Stimulated activated CD8-positive, alpha-beta memory T cell treated with anti-CD3 and anti-CD28 coated beads, Interleukin-7, amount 100 ng/mL, for 48 hours (primary cell): ENCODE results near the gene NR1I2.

ENCODE experiments used
- DNase-seq, 2 donors: peaks; one replicate each; pipeline ENCODE4 v3.0.0-alpha.2; 2020; ENCODE audit warnings: low read depth in 1 of 2; ENCODE audit errors: extremely low read depth in 1 of 2

NR1I2 gene

DNA sequence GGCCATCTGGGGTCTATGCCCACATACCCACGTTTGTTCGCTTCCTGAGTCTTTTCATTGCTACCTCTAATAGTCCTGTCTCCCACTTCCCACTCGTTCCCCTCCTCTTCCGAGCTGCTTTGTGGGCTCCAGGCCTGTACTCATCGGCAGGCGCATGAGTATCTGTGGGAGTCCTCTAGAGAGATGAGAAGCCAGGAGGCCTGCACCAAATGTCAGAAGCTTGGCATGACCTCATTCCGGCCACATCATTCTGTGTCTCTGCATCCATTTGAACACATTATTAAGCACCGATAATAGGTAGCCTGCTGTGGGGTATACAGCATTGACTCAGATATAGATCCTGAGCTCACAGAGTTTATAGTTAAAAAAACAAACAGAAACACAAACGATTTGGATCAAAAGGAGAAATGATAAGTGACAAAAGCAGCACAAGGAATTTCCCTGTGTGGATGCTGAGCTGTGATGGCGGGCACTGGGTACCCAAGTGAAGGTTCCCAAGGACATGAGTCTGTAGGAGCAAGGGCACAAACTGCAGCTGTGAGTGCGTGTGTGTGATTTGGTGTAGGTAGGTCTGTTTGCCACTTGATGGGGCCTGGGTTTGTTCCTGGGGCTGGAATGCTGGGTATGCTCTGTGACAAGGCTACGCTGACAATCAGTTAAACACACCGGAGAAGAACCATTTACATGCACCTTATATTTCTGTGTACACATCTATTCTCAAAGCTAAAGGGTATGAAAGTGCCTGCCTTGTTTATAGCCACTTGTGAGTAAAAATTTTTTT is 35.9 kb downstream of the NR1I2 start:
- no peak for DNase-seq

DNA sequence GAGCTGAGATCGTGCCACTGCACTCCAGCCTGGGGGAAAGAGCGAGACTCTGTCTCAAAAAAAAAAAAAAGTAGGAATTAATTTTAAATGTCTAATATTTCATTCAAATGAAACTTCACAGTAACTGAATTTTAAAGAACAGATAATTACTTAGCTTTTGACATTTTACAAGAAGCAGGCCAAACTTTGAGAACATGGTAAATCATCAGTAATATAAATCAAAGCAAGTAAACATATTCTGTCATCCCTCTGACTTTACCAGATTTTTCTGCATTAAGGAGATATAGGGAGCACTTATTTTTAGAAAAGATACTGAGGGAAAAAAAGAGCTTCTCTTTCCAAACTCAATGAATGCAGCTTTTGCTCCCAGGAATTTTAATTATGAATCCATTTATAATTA is 37.0 kb downstream of the NR1I2 start:
- no peak for DNase-seq

DNA sequence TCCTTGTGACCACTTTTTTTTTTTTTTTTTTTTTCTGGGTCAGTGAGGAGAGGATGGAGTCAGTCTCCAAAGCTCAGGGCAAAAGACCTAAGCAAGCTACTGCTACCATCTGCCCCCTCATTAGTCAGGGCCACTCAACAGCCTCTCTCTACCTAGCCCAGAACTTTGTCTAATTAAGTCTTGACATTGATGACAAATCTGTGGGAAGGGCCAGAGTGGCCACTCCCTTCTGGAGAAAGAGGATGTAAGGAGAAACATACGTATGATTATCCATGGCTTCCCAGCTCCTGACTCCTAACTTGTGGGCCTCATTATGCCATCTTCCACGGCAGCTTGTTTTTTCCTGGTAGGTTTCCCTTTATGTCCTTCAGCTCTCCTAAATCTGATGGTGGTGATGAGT is 37.9 kb downstream of the NR1I2 start:
- no peak for DNase-seq

DNA sequence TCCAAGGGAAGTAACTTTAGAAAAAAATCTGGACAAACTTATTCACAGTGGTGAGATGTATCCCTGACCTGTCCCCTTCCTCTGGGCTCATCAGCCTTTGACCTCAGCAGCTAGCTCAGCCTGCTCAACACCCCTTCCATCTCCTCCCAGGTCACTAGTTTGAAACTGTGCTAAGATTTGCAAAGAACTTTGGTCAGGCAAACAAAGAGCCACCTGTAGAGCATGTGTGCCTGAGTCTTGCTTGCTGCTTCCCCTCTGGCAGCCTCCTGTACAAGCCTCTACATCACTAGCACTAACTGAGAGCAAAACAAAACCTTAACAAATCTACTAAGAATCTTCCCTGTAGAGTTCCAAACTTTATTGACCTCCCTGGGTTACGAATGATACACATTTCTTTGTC is 43.9 kb downstream of the NR1I2 start:
- DNase-seq: no peak

DNA sequence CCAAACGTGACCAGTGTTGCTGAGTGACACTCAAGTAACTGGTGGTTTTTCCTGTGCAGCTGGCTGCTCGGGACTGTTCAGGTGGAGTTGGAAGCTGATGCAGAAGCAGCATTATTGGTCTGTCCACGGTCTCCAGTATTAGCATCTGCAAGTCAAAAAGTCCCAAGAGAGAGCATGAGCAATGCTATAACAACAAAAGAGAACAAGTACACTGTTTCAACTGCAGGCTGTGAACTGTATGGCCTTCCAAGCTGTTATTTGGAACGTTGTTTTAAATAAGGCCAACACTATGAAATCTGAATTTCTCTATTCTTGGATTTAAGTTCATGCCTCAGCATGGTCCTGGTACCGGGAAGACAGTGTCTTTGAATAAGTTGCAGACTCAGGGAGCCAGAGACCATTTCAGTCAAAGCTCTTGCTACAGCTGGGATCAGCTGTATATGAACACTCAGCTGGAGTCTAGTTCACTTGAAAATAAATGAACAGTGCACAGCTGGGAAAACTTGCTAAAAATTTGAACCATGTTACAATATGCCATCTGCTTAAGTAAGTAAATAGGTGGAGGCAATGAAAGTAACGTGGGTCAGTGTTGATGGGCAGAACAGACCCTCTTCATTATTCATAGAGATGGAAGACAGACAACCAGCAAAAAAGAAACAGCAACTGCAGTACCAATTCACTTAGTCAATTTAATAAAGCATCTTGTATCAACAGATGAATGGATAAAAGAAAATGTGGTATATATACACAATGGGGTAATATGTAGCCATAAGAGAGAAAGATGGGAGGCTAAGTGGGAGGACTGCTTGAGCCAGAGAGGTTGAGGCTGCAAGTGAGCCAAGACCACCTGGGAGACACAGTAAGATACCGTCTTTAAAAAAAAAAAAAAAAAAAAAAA is 45.1 kb downstream of the NR1I2 start:
- no peak for DNase-seq

DNA sequence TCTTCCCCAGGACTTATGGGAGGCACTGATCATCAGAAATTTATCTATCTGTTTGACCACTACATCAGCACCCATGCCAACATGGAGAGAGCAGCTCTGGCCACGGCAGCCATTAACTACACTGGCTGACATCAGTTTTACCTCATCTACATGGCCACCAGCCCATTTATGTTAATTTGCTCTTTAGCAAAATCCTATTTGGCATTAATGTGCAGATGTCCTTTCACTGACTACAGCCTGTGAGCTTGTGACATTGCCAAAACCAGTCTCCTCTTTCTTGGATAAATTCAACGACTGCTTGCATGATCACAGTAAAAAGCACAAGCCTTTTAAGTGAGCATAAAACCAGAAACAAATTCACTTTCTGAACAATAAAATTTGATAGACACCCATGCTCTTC is 47.5 kb downstream of the NR1I2 start:
- no peak for DNase-seq

DNA sequence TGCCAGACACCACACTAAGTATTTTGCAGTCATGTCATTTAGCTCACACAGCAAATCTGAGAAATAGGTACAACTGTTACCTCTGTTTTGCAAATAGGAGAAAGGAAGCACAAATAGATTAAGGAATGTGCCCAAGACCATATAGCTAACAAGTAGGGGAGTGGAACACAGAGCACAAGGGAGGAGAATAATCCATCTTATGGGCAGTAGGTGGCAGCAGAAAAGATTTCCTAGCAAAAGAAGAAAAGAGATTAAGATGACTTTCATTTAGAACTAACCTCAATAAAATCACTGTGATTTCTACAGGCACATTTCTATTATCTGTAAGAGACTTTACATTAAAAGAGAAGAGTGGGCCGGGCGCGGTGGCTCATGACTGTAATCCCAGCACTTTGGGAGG is 49.1 kb downstream of the NR1I2 start:
- no peak for DNase-seq

DNA sequence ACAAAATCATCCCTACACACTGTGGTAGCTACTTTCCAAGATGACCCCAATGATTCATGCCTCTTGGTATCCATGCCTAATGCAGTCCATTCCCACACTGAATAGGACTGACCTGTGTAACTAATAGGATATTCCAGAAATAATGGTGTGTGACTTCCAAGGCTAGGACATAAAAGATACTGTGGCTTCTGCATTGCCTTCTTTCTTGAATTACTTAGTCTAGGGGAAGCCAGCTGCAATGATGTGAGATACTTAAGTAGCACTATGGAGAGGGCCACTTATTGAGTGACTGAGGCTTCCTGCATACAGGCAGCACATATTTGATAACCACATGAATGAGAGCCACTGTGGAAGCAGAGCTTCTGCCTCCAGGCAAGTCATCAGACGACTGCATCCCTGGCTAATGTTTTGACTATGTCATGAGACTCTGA is 50.1 kb downstream of the NR1I2 start:
- no peak for DNase-seq

DNA sequence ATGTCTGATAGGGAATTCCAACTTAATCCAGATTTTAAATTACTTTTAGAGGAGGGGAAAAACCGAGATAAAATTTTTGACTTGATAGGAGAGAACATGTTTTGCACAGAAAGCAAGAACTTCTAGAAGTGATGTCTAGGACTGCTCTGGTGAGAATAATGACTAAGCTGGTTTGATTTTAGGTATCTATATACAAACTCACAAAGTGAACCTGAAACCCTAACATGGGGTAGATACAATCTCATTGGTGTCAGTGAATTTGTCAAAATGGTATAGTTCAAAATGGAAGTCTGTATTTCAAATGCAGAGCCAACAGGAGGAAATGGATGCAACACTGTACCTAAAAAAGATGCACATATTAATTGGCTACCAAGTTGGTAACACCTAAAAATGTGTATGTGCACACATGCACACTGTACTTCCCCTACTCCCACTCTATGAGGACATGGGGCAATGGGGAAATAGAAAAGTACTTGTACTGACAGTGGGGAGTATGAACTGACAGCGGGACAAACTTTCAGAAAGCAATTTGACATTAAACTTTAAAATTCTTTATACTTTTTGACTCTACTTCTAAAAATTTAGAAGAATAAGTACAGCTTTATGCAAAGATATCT is 53.0 kb downstream of the NR1I2 start:
- DNase-seq: no peak

DNA sequence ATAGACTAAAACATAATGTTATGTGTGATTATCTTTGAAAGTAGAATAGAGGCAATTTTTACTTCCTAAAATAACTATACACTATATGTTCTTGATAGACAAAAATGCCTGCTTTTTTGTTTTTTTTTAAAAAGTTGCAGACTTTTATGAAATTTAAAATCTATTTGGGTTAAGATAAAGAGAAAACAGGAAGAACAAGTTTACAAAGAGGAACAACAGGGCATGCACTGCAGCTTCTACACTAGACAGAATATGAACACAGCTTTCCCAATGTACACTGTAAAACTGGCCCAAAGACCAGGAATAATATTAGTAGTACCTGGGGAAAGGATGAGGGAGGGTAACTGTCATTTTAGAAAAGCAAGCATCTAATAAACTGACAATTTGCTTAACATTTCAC is 53.7 kb downstream of the NR1I2 start:
- DNase-seq: no peak

DNA sequence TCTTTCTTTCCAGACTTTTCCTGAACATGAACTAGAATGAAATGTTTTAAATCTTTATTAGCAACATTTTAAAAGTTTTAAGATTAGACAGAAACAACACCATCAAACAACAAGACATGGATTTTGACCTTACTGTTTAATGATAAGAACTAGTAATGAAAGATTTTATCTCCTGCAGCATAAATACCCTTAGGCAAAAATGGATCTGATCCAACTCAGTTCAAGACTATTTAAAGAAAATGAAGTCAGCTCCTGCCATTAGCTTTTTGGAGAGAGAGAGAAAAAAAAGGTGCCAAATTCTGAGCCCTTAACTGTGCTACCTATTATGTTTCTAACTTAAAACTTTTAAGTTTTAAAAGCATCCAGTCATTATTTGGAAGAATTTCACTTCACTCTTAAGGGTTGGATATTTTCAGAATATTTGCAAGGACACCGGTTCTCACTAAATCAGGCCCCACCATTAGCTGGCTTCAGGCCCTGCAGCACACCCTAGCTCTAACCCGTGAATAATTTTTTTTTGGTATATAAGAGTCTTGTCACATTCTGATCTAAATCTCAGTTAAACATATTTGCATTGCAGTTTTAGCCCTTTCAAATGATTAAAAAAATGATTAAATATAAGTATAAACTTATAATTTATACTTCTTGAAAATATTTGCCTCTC is 60.0 kb downstream of the NR1I2 start:
- no peak for DNase-seq

DNA sequence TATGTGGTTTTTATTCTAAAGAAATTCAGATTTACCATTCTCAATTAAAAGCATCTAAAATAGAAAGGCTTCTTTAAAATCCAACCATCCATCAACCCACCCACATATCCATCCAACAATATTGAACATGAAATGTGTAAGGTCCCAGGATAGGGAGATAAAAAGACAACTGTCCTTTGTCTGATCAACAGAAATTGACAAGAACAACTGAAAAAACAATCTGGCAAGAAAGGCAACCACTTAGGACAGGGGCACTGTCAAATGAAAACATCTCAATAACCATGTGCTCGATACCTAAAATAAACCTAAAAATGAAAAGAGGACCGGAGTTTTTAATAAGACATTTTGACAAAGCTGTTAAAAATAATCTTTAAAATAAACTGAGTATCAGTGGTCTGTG is 67.2 kb downstream of the NR1I2 start:
- no peak for DNase-seq

DNA sequence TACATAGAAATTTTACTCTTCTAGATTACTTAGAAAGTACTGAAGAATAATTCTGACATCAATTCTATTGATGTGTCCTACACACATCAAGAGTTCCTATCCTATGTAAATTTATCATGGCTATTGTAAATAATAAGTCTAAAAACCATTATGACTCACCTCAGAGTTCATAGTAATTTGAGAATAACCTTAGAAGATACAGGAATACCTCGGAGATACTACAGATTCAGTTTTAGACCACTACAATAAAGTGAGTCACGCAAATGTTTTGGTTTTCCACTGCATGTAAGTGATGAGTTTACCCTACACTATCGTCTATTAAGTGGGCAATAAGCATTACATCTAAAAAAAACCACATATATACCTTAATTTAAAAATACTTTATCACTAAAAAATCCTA is 74.8 kb downstream of the NR1I2 start:
- DNase-seq: no peak

DNA sequence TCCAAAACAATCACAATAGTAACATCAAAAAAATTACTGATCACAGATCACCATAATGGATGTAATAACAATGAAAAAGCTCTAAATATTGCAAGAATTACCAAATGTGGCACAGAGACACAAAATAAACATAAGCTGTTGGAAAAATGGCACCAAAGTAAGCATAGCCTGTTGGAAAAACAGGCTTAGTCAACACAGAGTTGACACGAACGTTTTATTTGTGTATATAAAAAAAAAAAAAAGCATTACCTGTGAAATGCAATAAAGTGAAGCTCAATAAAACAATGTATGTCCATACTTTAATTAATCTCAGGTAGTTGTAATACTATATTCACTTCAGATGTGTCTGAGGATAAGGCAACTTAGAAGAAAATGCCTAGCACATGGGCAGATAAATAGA is 77.1 kb downstream of the NR1I2 start:
- no peak for DNase-seq

DNA sequence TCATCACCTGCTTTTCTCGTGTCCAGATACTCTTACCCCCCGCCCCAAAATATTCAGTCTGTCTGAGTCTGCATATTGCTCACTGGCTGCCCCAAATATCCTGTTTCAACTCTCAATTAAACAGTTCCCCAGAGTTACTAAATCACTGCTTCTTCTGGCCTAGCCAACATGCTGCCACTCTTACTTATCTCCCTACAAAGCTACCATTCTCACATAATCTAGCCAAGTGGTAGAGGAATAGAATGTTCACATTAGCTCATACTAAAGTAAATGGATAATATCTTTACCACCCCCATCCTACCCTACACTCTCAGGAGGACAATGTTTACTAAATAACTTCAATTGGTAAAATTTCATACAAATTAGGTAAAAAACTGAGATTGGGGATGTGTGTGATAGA is 77.8 kb downstream of the NR1I2 start:
- DNase-seq: no peak

DNA sequence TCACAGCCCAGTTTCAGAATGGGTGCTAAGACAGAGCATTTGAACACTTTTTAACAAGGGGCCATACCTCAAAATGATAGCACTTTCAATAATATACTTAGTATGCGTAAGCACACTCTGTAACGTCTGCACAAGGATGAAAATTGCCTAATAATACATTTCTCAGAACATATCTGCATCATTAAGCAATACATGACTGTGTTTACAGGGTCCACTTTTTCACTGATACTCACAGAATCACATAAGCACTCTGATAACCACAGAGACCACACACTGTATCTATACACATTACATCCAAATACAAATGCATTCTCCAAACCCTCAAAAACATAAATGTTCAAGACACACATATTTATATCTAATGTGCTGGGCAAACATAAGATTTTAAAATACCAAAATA is 79.8 kb downstream of the NR1I2 start:
- DNase-seq: no peak

DNA sequence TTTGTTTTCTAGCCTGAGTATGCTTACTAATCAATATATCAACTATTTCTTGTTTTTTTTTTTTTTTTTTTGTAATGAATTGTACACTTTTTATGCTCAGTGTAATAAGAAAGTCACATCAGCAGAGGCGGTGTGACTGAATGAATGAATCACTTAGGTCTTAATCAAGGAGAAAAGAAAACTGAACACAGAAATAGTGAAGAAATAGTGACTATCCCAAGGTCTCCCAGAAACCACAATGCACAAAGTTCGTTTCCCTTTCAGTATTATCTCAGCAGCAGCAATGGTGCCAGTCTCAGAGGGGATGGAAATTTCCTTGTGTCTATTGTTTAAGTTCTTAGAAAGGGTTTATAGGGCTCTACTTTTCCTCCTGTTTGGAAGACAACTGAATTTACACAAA is 80.7 kb downstream of the NR1I2 start:
- DNase-seq: no peak

DNA sequence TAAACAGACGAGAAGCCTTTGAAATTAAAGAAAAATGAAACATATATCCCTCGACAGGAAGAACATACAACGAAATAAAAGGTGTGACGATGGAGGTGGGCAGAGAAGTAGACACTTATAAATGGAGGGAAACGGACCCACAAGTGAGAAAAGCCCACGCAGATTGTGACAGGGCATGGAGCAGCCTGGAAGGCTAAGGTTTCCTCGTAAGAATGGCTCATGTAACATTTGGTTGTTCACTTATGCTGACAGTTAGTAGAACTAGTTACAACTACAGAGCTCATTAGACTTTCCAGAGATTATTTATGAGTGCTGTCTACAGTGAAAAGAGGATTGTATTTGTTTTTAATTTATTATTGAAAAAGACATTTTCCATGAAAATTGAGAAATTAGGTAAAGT is 82.6 kb downstream of the NR1I2 start:
- DNase-seq: no peak
